ENCODE results near the gene BOD1.

BOD1 gene

GRCh38 chr5:173622183-173623047, 6.0 kb upstream of the BOD1 start:
- Histone ChIP-seq H3K4me3 (replicated peaks; ENCODE audit: insufficient read depth, low read length) (no peak overlapping the region), H3K27ac (replicated peaks) (no peak overlapping the region), H3K27me3 (ENCODE audit: insufficient read depth, poor library complexity, severe bottlenecking) (no peaks in the 10 kb centered on the region)
- TF ChIP-seq POLR2AphosphoS5 (IDR thresholded peaks at IDR 0.05; ENCODE audit: low read depth) (no peak), CTCF (IDR thresholded peaks at IDR 0.05; ENCODE audit: insufficient read depth, low read length) (no peak), GABPA (IDR thresholded peaks at IDR 0.05; ENCODE audit: low read depth) (no peak), SPI1 (IDR thresholded peaks at IDR 0.05; ENCODE audit: borderline replicate concordance, low read depth) (no peak), REST (IDR thresholded peaks at IDR 0.05; ENCODE audit: insufficient replicate concordance, low read depth) (no peak)
- no peak for DNase-seq (ENCODE audit: low read depth in 1 of 2, low spot score in 1 of 2)

- TF ChIP-seq REST (IDR thresholded peaks at IDR 0.05; ENCODE audit: insufficient replicate concordance, low read depth) (no peak), SPI1 (IDR thresholded peaks at IDR 0.05; ENCODE audit: borderline replicate concordance, low read depth) (no peak), GABPA (IDR thresholded peaks at IDR 0.05; ENCODE audit: low read depth) (no peak), CTCF (IDR thresholded peaks at IDR 0.05; ENCODE audit: insufficient read depth, low read length) (no peak), POLR2AphosphoS5 (IDR thresholded peaks at IDR 0.05; ENCODE audit: low read depth) (no peak)
- H3K27me3 ChIP-seq (ENCODE audit: insufficient read depth, poor library complexity, severe bottlenecking): no peaks in the 10 kb centered on the region
- no peak for DNase-seq (ENCODE audit: low read depth in 1 of 2, low spot score in 1 of 2)
- no peak overlapping the region for H3K27ac ChIP-seq (replicated peaks)
- H3K4me3 ChIP-seq (replicated peaks; ENCODE audit: insufficient read depth, low read length): no peak overlapping the region
Observed at GRCh38 chr5:173620784-173621183, 4.3 kb upstream of the BOD1 start.

- H3K4me3 ChIP-seq (replicated peaks; ENCODE audit: insufficient read depth, low read length): no peak overlapping the region
- TF ChIP-seq SPI1 (IDR thresholded peaks at IDR 0.05; ENCODE audit: borderline replicate concordance, low read depth) (no peak), CTCF (IDR thresholded peaks at IDR 0.05; ENCODE audit: insufficient read depth, low read length) (peak; percentile 35), REST (IDR thresholded peaks at IDR 0.05; ENCODE audit: insufficient replicate concordance, low read depth) (no peak), GABPA (IDR thresholded peaks at IDR 0.05; ENCODE audit: low read depth) (no peak), POLR2AphosphoS5 (IDR thresholded peaks at IDR 0.05; ENCODE audit: low read depth) (no peak)
- H3K27ac ChIP-seq (replicated peaks): no peak overlapping the region
- peak in 1 of 2 experiments; percentile 49 for DNase-seq (ENCODE audit: low read depth in 1 of 2, low spot score in 1 of 2)
- no peaks in the 10 kb centered on the region for H3K27me3 ChIP-seq (ENCODE audit: insufficient read depth, poor library complexity, severe bottlenecking)
Observed at GRCh38 chr5:173618927-173619519, 2.6 kb upstream of the BOD1 start.

All from HL-60 (cell line).